ENCODE measurements around the gene ARL13B.
"Not testable (repeated sequence)": the region's sequence is repeated elsewhere in the genome, so short reads cannot be mapped to it uniquely, and the experiment has no call there.

Gene ARL13B

DNA sequence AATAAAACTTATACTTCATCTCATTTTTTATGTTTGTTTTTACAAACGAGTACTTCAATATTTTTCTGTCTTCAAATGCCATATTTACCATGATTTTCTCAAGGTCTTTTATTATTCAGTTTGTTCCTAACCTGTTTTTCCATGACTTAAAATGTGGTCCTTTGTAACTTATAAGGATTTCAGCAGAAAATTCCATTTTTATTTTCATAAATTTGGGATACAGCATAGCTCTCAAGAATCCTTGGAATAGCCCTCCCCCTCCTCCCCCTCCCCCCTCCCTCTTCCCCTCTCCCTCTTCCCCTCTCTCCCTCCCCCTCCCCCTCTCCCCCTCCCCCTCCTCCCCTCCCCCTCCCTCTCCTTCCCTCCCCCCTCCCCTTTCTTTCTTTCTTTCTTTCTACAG is 63.3 kb downstream of the ARL13B start:
- no peak for DNase-seq (ENCODE audit: extremely low read depth, low read depth)

DNA sequence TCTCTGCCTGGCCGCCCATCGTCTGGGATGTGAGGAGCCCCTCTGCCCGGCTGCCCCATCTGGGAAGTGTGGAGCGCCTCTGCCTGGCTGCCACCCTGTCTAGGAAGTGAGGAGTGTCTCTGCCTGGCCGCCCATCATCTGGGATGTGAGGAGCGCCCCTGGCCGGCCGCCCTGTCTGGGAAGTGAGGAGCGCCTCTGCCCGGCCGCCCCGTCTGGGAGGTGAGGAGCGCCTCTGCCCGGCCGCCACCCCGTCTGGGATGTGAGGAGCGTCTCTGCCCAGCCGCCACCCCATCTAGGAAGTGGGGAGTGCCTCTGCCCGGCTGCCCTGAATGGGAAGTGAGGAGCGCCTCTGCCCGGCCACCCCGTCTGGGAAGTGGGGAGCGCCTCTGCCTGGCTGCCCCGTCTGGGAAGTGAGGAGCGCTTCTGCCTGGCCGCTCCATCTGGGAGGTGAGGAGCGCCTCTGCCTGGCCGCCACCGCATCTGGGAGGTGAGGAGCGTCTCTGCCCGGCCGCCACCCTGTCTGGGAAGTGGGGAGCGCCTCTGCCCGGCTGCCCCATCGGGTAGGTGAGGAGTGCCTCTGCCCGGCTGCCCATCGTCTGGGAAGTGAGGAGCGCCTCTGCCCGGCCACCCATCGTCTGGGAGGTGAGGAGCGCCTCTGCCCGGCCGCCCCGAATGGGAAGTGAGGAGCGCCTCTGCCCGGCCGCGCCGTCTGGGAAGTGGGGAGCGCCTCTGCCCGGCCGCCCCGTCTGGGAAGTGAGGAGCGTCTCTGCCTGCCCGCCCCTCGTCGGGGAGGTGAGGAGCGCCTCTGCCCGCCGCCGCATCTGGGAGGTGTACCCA is 64.4 kb downstream of the ARL13B start:
- DNase-seq (ENCODE audit: extremely low read depth, low read depth) = not testable (repeated sequence)

More for the DNA sequence above, 63.3 kb downstream of the ARL13B start:
- TF ChIP-seq, protein P1, sequence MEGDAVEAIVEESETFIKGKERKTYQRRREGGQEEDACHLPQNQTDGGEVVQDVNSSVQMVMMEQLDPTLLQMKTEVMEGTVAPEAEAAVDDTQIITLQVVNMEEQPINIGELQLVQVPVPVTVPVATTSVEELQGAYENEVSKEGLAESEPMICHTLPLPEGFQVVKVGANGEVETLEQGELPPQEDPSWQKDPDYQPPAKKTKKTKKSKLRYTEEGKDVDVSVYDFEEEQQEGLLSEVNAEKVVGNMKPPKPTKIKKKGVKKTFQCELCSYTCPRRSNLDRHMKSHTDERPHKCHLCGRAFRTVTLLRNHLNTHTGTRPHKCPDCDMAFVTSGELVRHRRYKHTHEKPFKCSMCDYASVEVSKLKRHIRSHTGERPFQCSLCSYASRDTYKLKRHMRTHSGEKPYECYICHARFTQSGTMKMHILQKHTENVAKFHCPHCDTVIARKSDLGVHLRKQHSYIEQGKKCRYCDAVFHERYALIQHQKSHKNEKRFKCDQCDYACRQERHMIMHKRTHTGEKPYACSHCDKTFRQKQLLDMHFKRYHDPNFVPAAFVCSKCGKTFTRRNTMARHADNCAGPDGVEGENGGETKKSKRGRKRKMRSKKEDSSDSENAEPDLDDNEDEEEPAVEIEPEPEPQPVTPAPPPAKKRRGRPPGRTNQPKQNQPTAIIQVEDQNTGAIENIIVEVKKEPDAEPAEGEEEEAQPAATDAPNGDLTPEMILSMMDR (IDR thresholded peaks at IDR 0.05; ENCODE audit: low read depth, low read length) = no peak

DNA sequence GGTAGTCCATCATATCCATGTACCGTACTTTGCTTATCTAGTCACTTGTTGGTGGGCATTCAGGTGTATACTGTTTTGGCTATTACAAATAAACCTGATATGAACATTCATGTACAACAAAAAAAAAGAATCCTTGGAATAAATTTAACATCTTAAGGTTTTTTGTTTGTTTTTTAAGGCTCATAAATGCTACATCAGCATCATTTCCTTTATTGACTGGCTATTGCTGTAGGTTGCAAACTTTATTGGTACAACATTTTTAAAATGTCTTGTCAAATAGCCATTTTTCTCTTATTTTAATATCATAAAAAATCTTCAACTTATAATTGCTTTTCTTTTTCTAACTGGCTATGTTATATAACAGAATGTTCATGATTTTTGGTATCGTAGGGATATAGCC is 66.6 kb downstream of the ARL13B start:
- no peak for DNase-seq (ENCODE audit: extremely low read depth, low read depth)
- TF ChIP-seq, protein P1 (IDR thresholded peaks at IDR 0.05; ENCODE audit: low read depth, low read length) = no peak

DNA sequence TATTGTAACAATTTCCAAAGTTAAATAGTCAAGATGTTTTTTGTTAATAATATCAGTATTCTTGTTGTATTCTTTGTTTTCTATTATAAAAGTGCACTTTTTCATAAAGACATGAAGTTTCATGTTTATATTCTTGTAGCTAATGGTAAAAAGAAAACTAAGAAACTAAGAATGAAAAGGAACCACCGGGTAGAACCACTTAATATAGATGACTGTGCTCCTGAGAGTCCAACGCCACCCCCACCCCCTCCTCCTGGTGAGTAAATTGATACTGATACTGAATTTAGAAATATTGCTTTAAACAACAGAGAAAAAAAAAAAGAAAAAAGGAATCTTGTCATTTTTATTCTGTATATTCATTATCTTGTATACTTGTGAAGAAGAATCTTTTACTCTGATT is 69.3 kb downstream of the ARL13B start:
- no peak for DNase-seq (ENCODE audit: extremely low read depth, low read depth)
- TF ChIP-seq, protein P1 (IDR thresholded peaks at IDR 0.05; ENCODE audit: low read depth, low read length) = no peak

DNA sequence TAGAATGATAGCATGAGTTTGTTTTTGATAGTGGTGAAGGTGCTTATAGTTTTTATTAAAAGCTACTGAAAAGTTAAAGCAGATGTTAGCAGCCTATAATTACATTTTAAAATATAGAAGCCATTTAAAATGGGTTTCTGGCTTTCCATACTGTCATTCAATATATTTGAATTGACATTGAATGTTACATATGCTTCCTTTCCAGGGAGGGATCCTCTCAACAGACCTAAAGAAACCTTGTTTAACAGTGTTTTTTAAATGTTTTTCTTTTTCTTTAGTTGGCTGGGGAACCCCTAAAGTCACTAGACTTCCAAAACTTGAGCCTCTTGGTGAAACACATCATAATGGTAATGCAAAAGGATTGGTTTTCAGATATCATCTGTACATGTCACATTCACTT is 70.6 kb downstream of the ARL13B start:
- no peak for DNase-seq (ENCODE audit: extremely low read depth, low read depth)
- TF ChIP-seq, protein P1 (IDR thresholded peaks at IDR 0.05; ENCODE audit: low read depth, low read length) = no peak

DNA sequence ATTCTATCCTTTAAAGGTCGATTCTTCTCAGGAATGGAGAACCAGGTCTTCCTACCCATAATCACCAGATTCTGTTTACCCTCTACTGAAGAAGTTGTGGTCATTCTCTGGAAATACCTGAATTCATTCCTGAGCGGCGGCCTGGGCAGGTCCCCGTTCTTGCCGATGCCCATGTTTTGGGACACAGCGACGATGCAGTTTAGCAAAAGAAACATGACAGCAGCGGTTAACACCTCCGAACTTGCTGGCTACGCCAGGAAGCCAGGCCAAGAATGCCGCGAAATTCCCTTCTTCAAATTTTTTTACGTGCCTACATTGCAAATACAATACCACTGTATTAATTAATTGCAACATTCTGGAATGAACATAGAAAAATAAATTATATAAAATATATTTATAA is 81.3 kb downstream of the ARL13B start:
- DNase-seq (ENCODE audit: extremely low read depth, low read depth) = no peak
- TF ChIP-seq, protein P1 (IDR thresholded peaks at IDR 0.05; ENCODE audit: low read depth, low read length) = no peak

DNA sequence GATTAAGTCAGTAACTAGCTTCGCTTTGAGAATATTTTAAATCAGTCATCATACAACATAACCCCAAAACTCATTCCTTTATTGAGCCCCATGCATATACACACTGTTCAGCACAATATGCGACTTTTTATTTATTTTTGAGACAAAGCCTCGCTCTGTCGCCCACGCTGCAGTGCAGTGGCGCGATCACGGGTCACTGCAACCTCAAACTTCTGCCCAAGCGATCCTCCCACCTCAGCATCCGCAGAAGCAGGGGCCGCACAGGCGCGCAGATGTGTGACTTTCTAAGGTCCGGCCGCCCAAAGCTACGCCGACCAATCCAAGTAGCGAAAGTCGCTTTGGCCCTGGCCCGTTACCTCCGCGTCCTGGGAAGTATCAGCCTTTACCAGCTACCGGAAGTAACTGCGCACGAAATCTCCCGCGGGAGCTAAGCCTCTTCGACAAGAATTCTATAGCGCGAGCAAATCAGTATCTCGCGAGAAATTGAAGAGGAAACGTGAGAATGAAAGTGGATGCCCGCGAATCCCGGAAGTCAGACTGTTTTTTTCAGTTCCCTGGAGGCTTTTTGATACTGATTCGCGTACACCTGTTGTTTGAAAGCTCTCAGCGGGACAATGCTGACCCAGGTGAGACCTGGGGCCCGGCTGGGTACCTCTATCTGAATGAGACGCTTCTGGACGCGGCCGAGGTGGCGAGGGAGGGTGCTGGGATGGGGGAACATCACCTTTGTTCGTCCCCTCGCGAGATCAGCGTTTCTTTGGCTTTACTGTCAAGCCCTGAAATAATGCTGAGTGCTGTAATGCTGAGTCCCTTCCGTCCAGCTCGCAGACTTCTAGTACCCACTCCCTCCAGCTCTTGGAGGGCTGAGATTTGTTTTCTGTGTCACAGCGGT is 82.8 kb downstream of the ARL13B start, which contains the start of the genes DHFR2 and NSUN3:
TSS of gene DHFR2 (minus strand) at position 404 of the 892 bp plus-strand sequence. CDS start 1,405 bp downstream, outside the sequence.
TSS of gene NSUN3 (plus strand) at position 549 of the 892 bp plus-strand sequence. CDS start at position 615, 66 bp downstream.
- TF ChIP-seq, protein P1 (IDR thresholded peaks at IDR 0.05; ENCODE audit: low read depth, low read length) = no peak
- peak; percentile 93 for DNase-seq (ENCODE audit: extremely low read depth, low read depth)

Data from AG09319 (cell line).